CD8-positive, alpha-beta memory T cell (primary cell): ENCODE results near the gene TBX10. TPM values are rescaled to one million over a fixed set of nuclear protein-coding genes. Genes with fewer than 3 reads are reported as not detected.

ENCODE experiments used
- CTCF ChIA-PET: fragments of 350-600 bp; sonication (Branson Sonifier 250); formaldehyde crosslinking; loops from one replicate; lab custom pipeline; 2021; ENCODE audit warnings: antibody characterized with exemption; lab: Charles Lee
- POLR2A ChIA-PET: fragments of 350-600 bp; sonication (Branson Sonifier 250); formaldehyde crosslinking; loops from one replicate; lab custom pipeline; 2021; ENCODE audit warnings: antibody characterized with exemption; lab: Charles Lee
- DNase-seq, 5 donors: peaks; one replicate each; pipeline versions ENCODE4 v3.0.0 to v3.0.0-alpha.2; 2020 to 2022; ENCODE audit warnings: mixed read lengths in 1 of 5
- H3K27ac ChIP-seq: one replicate; pipeline ENCODE4 v1.7.0; 2013; ENCODE audit warnings: low read depth, mild to moderate bottlenecking, low read length, moderate library complexity
- H3K27me3 ChIP-seq: 2 replicates; pipeline ENCODE4 v1.7.0; 2013; ENCODE audit warnings: low read length, mild to moderate bottlenecking; ENCODE audit not compliant: insufficient read depth, poor library complexity, severe bottlenecking
- H3K36me3 ChIP-seq: 2 replicates; pipeline ENCODE4 v1.7.0; 2013; ENCODE audit warnings: mild to moderate bottlenecking, low read length, moderate library complexity; ENCODE audit not compliant: insufficient read depth
- H3K4me1 ChIP-seq: 2 replicates; pipeline ENCODE4 v1.7.0; 2013; ENCODE audit warnings: mild to moderate bottlenecking, low read length, moderate library complexity; ENCODE audit not compliant: insufficient read depth
- H3K4me3 ChIP-seq: 2 replicates; pipeline ENCODE4 v1.7.0; 2013; ENCODE audit warnings: mild to moderate bottlenecking, low read length
- H3K9me3 ChIP-seq: 2 replicates; pipeline ENCODE4 v1.7.0; 2013; ENCODE audit warnings: mild to moderate bottlenecking, low read length
- H3K27ac Mint-ChIP-seq, 8 donors: one replicate each; pipeline ENCODE4 v1.8.0; 2020 to 2021; ENCODE audit warnings: mixed read lengths in 8 of 8, mild to moderate bottlenecking in 6 of 8, inconsistent platforms in 3 of 8, moderate library complexity in 3 of 8
- H3K27me3 Mint-ChIP-seq, 2 donors: one replicate each; pipeline ENCODE4 v1.8.0; 2020 to 2021; ENCODE audit warnings: mixed read lengths in 2 of 2, mild to moderate bottlenecking in 1 of 2, moderate library complexity in 1 of 2
- H3K36me3 Mint-ChIP-seq, 3 donors: one replicate each; pipeline ENCODE4 v1.8.0; 2020 to 2021; ENCODE audit warnings: mixed read lengths in 3 of 3, inconsistent platforms in 1 of 3, mild to moderate bottlenecking in 1 of 3
- H3K4me1 Mint-ChIP-seq, 3 donors: one replicate each; pipeline ENCODE4 v1.8.0; 2020 to 2021; ENCODE audit warnings: mixed read lengths in 3 of 3, inconsistent platforms in 1 of 3, mild to moderate bottlenecking in 1 of 3
- H3K4me3 Mint-ChIP-seq, 7 donors: one replicate each; pipeline ENCODE4 v1.8.0; 2020 to 2021; ENCODE audit warnings: mixed read lengths in 7 of 7, mild to moderate bottlenecking in 6 of 7, moderate library complexity in 4 of 7, inconsistent platforms in 2 of 7
- H3K9me3 Mint-ChIP-seq, 5 donors: one replicate each; pipeline ENCODE4 v1.8.0; 2020 to 2022; ENCODE audit warnings: mixed read lengths in 5 of 5, mild to moderate bottlenecking in 3 of 5, moderate library complexity in 2 of 5, inconsistent platforms in 1 of 5
- polyA plus RNA-seq: library from polyadenylated mRNA; unstranded; fragments of 300-500 nt; fragmentation: Illumina TruSeq; gene quantifications from one replicate; pipeline ENCODE4 v1.2.3, GENCODE V29; 2021
- total RNA-seq, 2 experiments: library from RNA; stranded (reverse); gene quantifications; one replicate each; pipeline ENCODE4 v1.2.3, GENCODE V29; 2021

The TBX10 gene
- total and polyA plus RNA-seq, 3 experiments from 2014 or later = not detected

GRCh38 chr11:67666676-67667489 is 27.3 kb upstream of the TBX10 start:
- Histone ChIP-seq H3K9me3 (no peaks in the 10 kb centered on the region), H3K27ac (no peak overlapping the region), H3K36me3 (no peaks in the 10 kb centered on the region), H3K4me3 (no peak overlapping the region), H3K27me3 (no peaks in the 10 kb centered on the region), H3K4me1 (no peaks in the 10 kb centered on the region)
- no peak for DNase-seq
- Mint-ChIP-seq H3K4me3 (no peak overlapping the region), H3K4me1 (no peaks in the 10 kb centered on the region), H3K27ac (no peak overlapping the region), H3K36me3 (no peaks in the 10 kb centered on the region), H3K27me3 (no peaks in the 10 kb centered on the region), H3K9me3 (no peaks in the 10 kb centered on the region)
- ChIA-PET CTCF (interaction anchor here (0.7 to 1.7 kb wide), 2 partner anchors 8 to 9 kb away, joined by 3 to 6 read pairs; no protein-coding TSS in a partner anchor), POLR2A (no interaction called here)

- H3K4me1 Mint-ChIP-seq = no peaks in the 10 kb centered on the region
- H3K36me3 ChIP-seq = no peaks in the 10 kb centered on the region
- no peaks in the 10 kb centered on the region for H3K9me3 Mint-ChIP-seq
- H3K27me3 ChIP-seq = no peaks in the 10 kb centered on the region
- no peaks in the 10 kb centered on the region for H3K27me3 Mint-ChIP-seq
- ChIA-PET POLR2A (no interaction called here), CTCF (interaction anchor here (0.7 to 1.7 kb wide), 2 partner anchors 8 to 9 kb away, joined by 3 to 6 read pairs; no protein-coding TSS in a partner anchor)
- no peaks in the 10 kb centered on the region for H3K9me3 ChIP-seq
- H3K27ac Mint-ChIP-seq = no peak overlapping the region
- DNase-seq = no peak
- H3K4me3 ChIP-seq = no peak overlapping the region
- no peak overlapping the region for H3K27ac ChIP-seq
- H3K36me3 Mint-ChIP-seq = no peaks in the 10 kb centered on the region
- H3K4me3 Mint-ChIP-seq = no peak overlapping the region
- H3K4me1 ChIP-seq = no peaks in the 10 kb centered on the region
These were observed 26.7 kb upstream of the TBX10 start for GRCh38 chr11:67666303-67666645.

- H3K4me1 Mint-ChIP-seq = no peaks in the 10 kb centered on the region
- CTCF ChIA-PET = no interaction called here
- H3K27ac Mint-ChIP-seq = no peak overlapping the region
- no peaks in the 10 kb centered on the region for H3K9me3 Mint-ChIP-seq
- H3K9me3 ChIP-seq = no peaks in the 10 kb centered on the region
- H3K4me1 ChIP-seq = no peaks in the 10 kb centered on the region
- H3K36me3 ChIP-seq = no peaks in the 10 kb centered on the region
- no peaks in the 10 kb centered on the region for H3K36me3 Mint-ChIP-seq
- no peak overlapping the region for H3K4me3 ChIP-seq
- no peak for DNase-seq
- H3K27ac ChIP-seq = no peak overlapping the region
- POLR2A ChIA-PET = no interaction called here
- H3K27me3 Mint-ChIP-seq = no peaks in the 10 kb centered on the region
- no peak overlapping the region for H3K4me3 Mint-ChIP-seq
- H3K27me3 ChIP-seq = no peaks in the 10 kb centered on the region
These were observed 26.2 kb upstream of the TBX10 start for GRCh38 chr11:67665541-67666302.

GRCh38 chr11:67664696-67665540 is 25.4 kb upstream of the TBX10 start:
- Histone ChIP-seq H3K27ac (no peak overlapping the region), H3K4me3 (no peak overlapping the region), H3K27me3 (no peaks in the 10 kb centered on the region), H3K4me1 (no peaks in the 10 kb centered on the region), H3K36me3 (no peaks in the 10 kb centered on the region), H3K9me3 (no peaks in the 10 kb centered on the region)
- H3K27me3 Mint-ChIP-seq = no peaks in the 10 kb centered on the region
- ChIA-PET POLR2A (no interaction called here), CTCF (no interaction called here)
- H3K36me3 Mint-ChIP-seq = no peaks in the 10 kb centered on the region
- H3K4me3 Mint-ChIP-seq = no peak overlapping the region
- no peaks in the 10 kb centered on the region for H3K9me3 Mint-ChIP-seq
- no peak overlapping the region for H3K27ac Mint-ChIP-seq
- H3K4me1 Mint-ChIP-seq = no peaks in the 10 kb centered on the region
- DNase-seq = no peak

GRCh38 chr11:67664213-67664585 is 24.6 kb upstream of the TBX10 start:
- Mint-ChIP-seq H3K4me3 (no peak overlapping the region), H3K9me3 (no peaks in the 10 kb centered on the region), H3K27me3 (no peaks in the 10 kb centered on the region), H3K4me1 (peaks cover 0 to 2% (median 1%) of the 10 kb centered on the region in 3 donors), H3K27ac (no peak overlapping the region), H3K36me3 (no peaks in the 10 kb centered on the region)
- DNase-seq = no peak
- no peaks in the 10 kb centered on the region for H3K9me3 ChIP-seq
- no peaks in the 10 kb centered on the region for H3K4me1 ChIP-seq
- no peak overlapping the region for H3K27ac ChIP-seq
- POLR2A ChIA-PET = no interaction called here
- H3K27me3 ChIP-seq = no peaks in the 10 kb centered on the region
- no peaks in the 10 kb centered on the region for H3K36me3 ChIP-seq
- H3K4me3 ChIP-seq = no peak overlapping the region
- CTCF ChIA-PET = no interaction called here

GRCh38 chr11:67663532-67664212 is 24.1 kb upstream of the TBX10 start:
- DNase-seq = no peak
- Mint-ChIP-seq H3K36me3 (no peaks in the 10 kb centered on the region), H3K9me3 (no peaks in the 10 kb centered on the region), H3K27ac (no peak overlapping the region), H3K4me3 (no peak overlapping the region), H3K27me3 (no peaks in the 10 kb centered on the region), H3K4me1 (peaks cover 0 to 7% (median 7%) of the 10 kb centered on the region in 3 donors)
- Histone ChIP-seq H3K9me3 (no peaks in the 10 kb centered on the region), H3K27ac (no peak overlapping the region), H3K27me3 (no peaks in the 10 kb centered on the region), H3K4me3 (no peak overlapping the region), H3K36me3 (no peaks in the 10 kb centered on the region), H3K4me1 (no peaks in the 10 kb centered on the region)
- CTCF ChIA-PET = interaction anchor here (0.8 kb wide), 1 partner anchor 34 kb away, joined by 3 read pairs; the partner anchor contains the start of gene NUDT8
- POLR2A ChIA-PET = no interaction called here

- POLR2A ChIA-PET = no interaction called here
- CTCF ChIA-PET = interaction anchor here (0.8 to 6.5 kb wide), 2 partner anchors 33 kb away, joined by 3 to 88 read pairs; partner anchors contain the start of gene NUDT8
- H3K27ac ChIP-seq = no peak overlapping the region
- no peaks in the 10 kb centered on the region for H3K4me1 ChIP-seq
- H3K27me3 ChIP-seq = no peaks in the 10 kb centered on the region
- H3K4me3 Mint-ChIP-seq = no peak overlapping the region
- no peaks in the 10 kb centered on the region for H3K9me3 ChIP-seq
- no peaks in the 10 kb centered on the region for H3K9me3 Mint-ChIP-seq
- H3K27me3 Mint-ChIP-seq = no peaks in the 10 kb centered on the region
- H3K27ac Mint-ChIP-seq = no peak overlapping the region
- DNase-seq = no peak
- H3K4me1 Mint-ChIP-seq = peaks cover 0 to 7% (median 7%) of the 10 kb centered on the region in 3 donors
- no peaks in the 10 kb centered on the region for H3K36me3 ChIP-seq
- no peak overlapping the region for H3K4me3 ChIP-seq
- H3K36me3 Mint-ChIP-seq = no peaks in the 10 kb centered on the region
These were observed 23.4 kb upstream of the TBX10 start for GRCh38 chr11:67662835-67663531.
